ENCODE results near the gene MSX1.

MSX1 gene

DNA sequence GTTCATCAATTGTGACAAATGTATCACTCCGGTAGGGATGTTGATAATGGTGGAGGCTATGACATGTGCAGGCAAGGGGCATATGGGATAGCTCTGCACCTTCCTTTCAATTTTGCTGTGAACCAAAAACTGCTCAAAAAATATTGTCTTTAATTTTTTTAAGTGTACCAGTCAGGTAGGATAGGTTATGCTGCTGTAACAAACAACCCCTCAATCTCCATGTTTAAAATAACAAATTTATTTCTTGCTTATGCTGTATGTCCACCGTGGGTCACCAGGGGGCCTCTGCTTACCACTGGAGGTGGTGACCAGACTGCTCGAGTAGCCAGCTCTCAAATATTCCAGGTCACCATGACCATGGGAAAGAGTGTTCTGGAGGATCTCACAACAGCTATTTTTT, 23.4 kb upstream of the MSX1 start:
- H3K4me1 ChIP-seq (ENCODE audit: low read length) = no peaks in the 10 kb centered on the region
- H3K9ac ChIP-seq (ENCODE audit: low read length) = no peak overlapping the region
- no peak overlapping the region for H3K4me2 ChIP-seq (ENCODE audit: low read length)
- no peak overlapping the region for H2AFZ ChIP-seq (ENCODE audit: low read depth, low read length)
- H3K27me3 ChIP-seq (ENCODE audit: low read depth, low read length) = peaks cover 13% of the 10 kb centered on the region
- H3K79me2 ChIP-seq (ENCODE audit: low read length) = no peaks in the 10 kb centered on the region
- H4K20me1 ChIP-seq (ENCODE audit: insufficient read depth, low read length) = no peaks in the 10 kb centered on the region
- H3K36me3 ChIP-seq (replicated peaks; ENCODE audit: low read depth, low read length) = no peaks in the 10 kb centered on the region
- no peaks in the 10 kb centered on the region for H3K9me3 ChIP-seq (ENCODE audit: insufficient read depth, low read length)
- H3K27ac ChIP-seq (ENCODE audit: low read length) = no peak overlapping the region
- no peak overlapping the region for H3K4me3 ChIP-seq (ENCODE audit: low read length)
- TF ChIP-seq, protein P1, sequence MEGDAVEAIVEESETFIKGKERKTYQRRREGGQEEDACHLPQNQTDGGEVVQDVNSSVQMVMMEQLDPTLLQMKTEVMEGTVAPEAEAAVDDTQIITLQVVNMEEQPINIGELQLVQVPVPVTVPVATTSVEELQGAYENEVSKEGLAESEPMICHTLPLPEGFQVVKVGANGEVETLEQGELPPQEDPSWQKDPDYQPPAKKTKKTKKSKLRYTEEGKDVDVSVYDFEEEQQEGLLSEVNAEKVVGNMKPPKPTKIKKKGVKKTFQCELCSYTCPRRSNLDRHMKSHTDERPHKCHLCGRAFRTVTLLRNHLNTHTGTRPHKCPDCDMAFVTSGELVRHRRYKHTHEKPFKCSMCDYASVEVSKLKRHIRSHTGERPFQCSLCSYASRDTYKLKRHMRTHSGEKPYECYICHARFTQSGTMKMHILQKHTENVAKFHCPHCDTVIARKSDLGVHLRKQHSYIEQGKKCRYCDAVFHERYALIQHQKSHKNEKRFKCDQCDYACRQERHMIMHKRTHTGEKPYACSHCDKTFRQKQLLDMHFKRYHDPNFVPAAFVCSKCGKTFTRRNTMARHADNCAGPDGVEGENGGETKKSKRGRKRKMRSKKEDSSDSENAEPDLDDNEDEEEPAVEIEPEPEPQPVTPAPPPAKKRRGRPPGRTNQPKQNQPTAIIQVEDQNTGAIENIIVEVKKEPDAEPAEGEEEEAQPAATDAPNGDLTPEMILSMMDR (IDR thresholded peaks at IDR 0.05; ENCODE audit: low read depth, low read length) = no peak
- TF ChIP-seq EZH2phosphoT487 (IDR thresholded peaks at IDR 0.05; ENCODE audit: low read depth) = no peak

DNA sequence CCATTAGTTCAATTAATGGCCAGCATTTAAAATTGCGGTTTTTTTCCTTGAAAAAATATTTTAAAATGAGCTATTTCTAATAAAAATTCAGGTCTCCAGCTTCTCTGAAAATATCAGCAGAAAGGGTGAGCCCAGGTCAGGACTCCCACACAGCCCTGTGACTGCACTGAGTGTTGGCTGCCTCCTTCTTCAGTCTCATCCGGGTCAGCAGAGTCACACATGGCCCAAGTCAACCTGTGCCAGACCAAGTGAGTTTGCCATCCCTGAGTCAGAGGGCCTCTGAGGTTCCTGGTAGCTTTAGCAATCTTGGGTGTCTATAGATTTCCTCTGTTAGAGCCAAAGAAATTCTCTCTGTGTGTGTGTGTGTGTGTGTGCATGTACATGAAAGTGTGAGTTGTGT, 22.1 kb upstream of the MSX1 start:
- Histone ChIP-seq H3K36me3 (replicated peaks; ENCODE audit: low read depth, low read length) (no peaks in the 10 kb centered on the region), H3K27me3 (ENCODE audit: low read depth, low read length) (peaks cover 10% of the 10 kb centered on the region), H3K9ac (ENCODE audit: low read length) (no peak overlapping the region), H3K9me3 (ENCODE audit: insufficient read depth, low read length) (no peaks in the 10 kb centered on the region), H3K4me3 (ENCODE audit: low read length) (no peak overlapping the region), H3K4me2 (ENCODE audit: low read length) (no peak overlapping the region), H3K27ac (ENCODE audit: low read length) (no peak overlapping the region), H3K4me1 (ENCODE audit: low read length) (no peaks in the 10 kb centered on the region), H4K20me1 (ENCODE audit: insufficient read depth, low read length) (no peaks in the 10 kb centered on the region), H3K79me2 (ENCODE audit: low read length) (no peaks in the 10 kb centered on the region), H2AFZ (ENCODE audit: low read depth, low read length) (no peak overlapping the region)
- TF ChIP-seq, protein P1 (IDR thresholded peaks at IDR 0.05; ENCODE audit: low read depth, low read length) = no peak
- TF ChIP-seq EZH2phosphoT487 (IDR thresholded peaks at IDR 0.05; ENCODE audit: low read depth) = no peak

DNA sequence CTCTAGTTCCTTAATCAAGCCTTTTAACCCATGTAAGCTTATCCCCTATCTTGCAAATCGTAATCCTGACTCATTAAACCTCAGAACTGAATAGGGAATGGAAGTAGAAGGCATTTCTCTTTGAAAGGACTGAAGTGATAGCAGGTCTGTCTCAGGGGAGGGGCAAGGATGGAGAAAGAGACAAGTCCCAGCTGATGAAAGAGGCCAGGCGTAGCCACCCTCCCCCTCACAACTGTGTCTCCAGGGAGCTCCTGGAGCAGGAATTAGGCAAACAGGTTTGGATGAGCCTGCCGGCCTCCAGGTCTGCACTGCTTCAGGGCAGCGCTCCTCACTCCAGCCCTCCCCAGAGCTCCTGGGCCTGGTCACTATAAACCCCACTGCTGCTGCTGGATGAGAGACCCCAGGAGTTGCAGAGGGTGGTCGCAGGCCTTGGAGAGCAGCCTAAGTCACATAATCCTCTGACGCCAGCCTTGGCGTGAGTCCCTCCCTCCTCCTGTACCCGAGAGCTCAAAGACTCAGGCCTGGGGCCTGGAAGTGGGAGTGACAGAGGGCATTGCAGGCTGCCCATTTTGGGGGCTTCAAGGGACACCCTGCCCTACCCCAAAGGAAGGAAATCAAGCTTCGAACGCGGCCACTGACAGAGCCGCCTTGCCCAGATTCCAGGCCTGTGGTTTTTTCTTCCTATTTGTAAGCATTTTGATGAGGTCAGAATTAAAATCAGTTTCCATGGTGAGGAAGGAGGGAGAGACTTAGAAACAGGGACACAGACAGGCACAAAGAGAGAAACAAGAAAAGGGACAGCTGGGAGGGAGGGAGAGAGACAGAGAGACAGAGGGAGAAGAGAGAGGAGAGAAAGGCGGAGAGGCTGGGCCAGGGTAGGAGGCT, 21.2 kb upstream of the MSX1 start:
- Histone ChIP-seq H2AFZ (ENCODE audit: low read depth, low read length) (no peak overlapping the region), H3K4me1 (ENCODE audit: low read length) (no peaks in the 10 kb centered on the region), H3K9ac (ENCODE audit: low read length) (no peak overlapping the region), H3K27ac (ENCODE audit: low read length) (no peak overlapping the region), H3K4me3 (ENCODE audit: low read length) (no peak overlapping the region), H3K79me2 (ENCODE audit: low read length) (no peaks in the 10 kb centered on the region), H3K9me3 (ENCODE audit: insufficient read depth, low read length) (no peaks in the 10 kb centered on the region), H3K27me3 (ENCODE audit: low read depth, low read length) (peaks cover 4% of the 10 kb centered on the region), H4K20me1 (ENCODE audit: insufficient read depth, low read length) (no peaks in the 10 kb centered on the region), H3K36me3 (replicated peaks; ENCODE audit: low read depth, low read length) (no peaks in the 10 kb centered on the region), H3K4me2 (ENCODE audit: low read length) (no peak overlapping the region)
- TF ChIP-seq EZH2phosphoT487 (IDR thresholded peaks at IDR 0.05; ENCODE audit: low read depth) = no peak
- TF ChIP-seq, protein P1 (IDR thresholded peaks at IDR 0.05; ENCODE audit: low read depth, low read length) = no peak

DNA sequence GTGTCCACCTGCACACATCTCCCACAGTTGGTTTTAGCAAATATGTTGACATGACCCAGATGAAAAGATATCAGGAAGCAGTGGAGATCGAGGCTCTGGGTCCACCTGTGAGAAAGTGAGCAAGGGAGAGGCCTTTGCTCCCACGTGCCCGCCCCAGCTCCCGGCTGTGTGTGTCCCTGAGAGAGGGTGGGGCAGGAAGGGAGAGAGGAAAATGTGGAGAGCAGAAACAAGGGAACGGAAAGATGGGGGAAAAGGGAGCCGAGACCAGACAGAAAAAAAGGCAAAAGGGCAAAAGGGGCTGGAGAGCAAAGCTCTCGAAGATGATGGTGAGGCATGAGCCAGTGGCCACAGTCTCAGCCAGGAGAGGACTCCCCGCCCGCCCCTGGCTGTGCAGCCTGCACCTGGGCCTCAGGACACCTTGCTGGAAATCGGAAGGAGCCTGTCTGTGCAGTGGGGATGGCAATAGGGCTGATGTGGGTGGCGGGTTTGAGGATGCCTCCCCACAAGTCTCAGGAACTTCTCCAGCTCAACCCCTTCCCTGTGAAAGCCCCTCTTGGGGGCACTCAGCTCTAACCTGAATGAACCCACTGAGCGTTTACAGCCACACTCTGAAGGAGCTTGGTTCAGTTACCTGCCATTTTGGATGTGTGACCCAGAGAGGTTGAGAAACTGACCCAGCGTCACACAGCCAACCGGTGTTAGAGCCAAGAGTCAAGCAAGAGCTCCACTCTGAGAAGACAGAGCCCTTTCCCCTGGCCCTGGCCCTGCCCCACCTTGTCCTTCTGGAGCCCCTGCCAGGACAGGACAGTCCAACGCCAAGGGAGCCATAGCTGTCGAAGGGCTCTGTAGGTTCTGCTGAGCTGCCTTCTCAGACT, 20.3 kb upstream of the MSX1 start:
- no peaks in the 10 kb centered on the region for H4K20me1 ChIP-seq (ENCODE audit: insufficient read depth, low read length)
- H3K9me3 ChIP-seq (ENCODE audit: insufficient read depth, low read length) = no peaks in the 10 kb centered on the region
- H3K4me3 ChIP-seq (ENCODE audit: low read length) = no peak overlapping the region
- H3K27ac ChIP-seq (ENCODE audit: low read length) = no peak overlapping the region
- no peak overlapping the region for H2AFZ ChIP-seq (ENCODE audit: low read depth, low read length)
- H3K4me2 ChIP-seq (ENCODE audit: low read length) = no peak overlapping the region
- no peak overlapping the region for H3K9ac ChIP-seq (ENCODE audit: low read length)
- TF ChIP-seq, protein P1 (IDR thresholded peaks at IDR 0.05; ENCODE audit: low read depth, low read length) = no peak
- no peak for TF ChIP-seq EZH2phosphoT487 (IDR thresholded peaks at IDR 0.05; ENCODE audit: low read depth)
- H3K79me2 ChIP-seq (ENCODE audit: low read length) = no peaks in the 10 kb centered on the region
- no peaks in the 10 kb centered on the region for H3K4me1 ChIP-seq (ENCODE audit: low read length)
- no peaks in the 10 kb centered on the region for H3K36me3 ChIP-seq (replicated peaks; ENCODE audit: low read depth, low read length)
- peaks cover 3% of the 10 kb centered on the region; the same call in 1 of the 2 replicates for H3K27me3 ChIP-seq (ENCODE audit: low read depth, low read length)

All from OCI-LY3 (cell line).